HG03342 (cell line): ENCODE measurements around the gene SEMA5A.

Source experiments
- ATAC-seq: cut with Tn5 transposase; IDR thresholded peaks from one replicate; pipeline ENCODE4 v1.9.1; 2021; ENCODE audit warnings: mild to moderate bottlenecking, moderate library complexity; ENCODE audit not compliant: unreplicated experiment

The SEMA5A gene

GRCh38 chr5:9183992-9184391 is 361.9 kb downstream of the SEMA5A start:
- ATAC-seq: no peak

- no peak for ATAC-seq
These were observed 362.8 kb downstream of the SEMA5A start for GRCh38 chr5:9182899-9183695.

GRCh38 chr5:9176641-9177040 is 369.2 kb downstream of the SEMA5A start:
- no peak for ATAC-seq

GRCh38 chr5:9174446-9174845 is 371.4 kb downstream of the SEMA5A start:
- ATAC-seq: no peak

GRCh38 chr5:9173281-9174048 is 372.4 kb downstream of the SEMA5A start:
- ATAC-seq: no peak

GRCh38 chr5:9170026-9170425 is 375.8 kb downstream of the SEMA5A start:
- ATAC-seq: no peak

GRCh38 chr5:9169557-9169902 is 376.3 kb downstream of the SEMA5A start:
- no peak for ATAC-seq

GRCh38 chr5:9168791-9169556 is 376.9 kb downstream of the SEMA5A start:
- ATAC-seq: no peak

- ATAC-seq: no peak
These were observed 379.4 kb downstream of the SEMA5A start for GRCh38 chr5:9166202-9167112.

- ATAC-seq: no peak
These were observed 380.3 kb downstream of the SEMA5A start for GRCh38 chr5:9165546-9165945.

GRCh38 chr5:9160747-9161146 is 385.1 kb downstream of the SEMA5A start:
- ATAC-seq: no peak

- no peak for ATAC-seq
These were observed 388.1 kb downstream of the SEMA5A start for GRCh38 chr5:9157811-9158210.

- no peak for ATAC-seq
These were observed 388.9 kb downstream of the SEMA5A start for GRCh38 chr5:9157020-9157419.

GRCh38 chr5:9156282-9156681 is 389.6 kb downstream of the SEMA5A start:
- ATAC-seq: no peak

GRCh38 chr5:9151684-9152427 is 394.0 kb downstream of the SEMA5A start:
- ATAC-seq: no peak

- ATAC-seq: no peak
These were observed 395.9 kb downstream of the SEMA5A start for GRCh38 chr5:9149988-9150387.

- no peak for ATAC-seq
These were observed 397.6 kb downstream of the SEMA5A start for GRCh38 chr5:9148242-9148641.

GRCh38 chr5:9140711-9141110 is 405.2 kb downstream of the SEMA5A start:
- no peak for ATAC-seq

- no peak for ATAC-seq
These were observed 405.7 kb downstream of the SEMA5A start for GRCh38 chr5:9140202-9140601.

- no peak for ATAC-seq
These were observed 406.5 kb downstream of the SEMA5A start for GRCh38 chr5:9139344-9139743.
